K562 (cell line): ENCODE measurements around the gene PEX3. TPM values are rescaled to one million over a fixed set of nuclear protein-coding genes. Genes with fewer than 3 reads are reported as not detected.

Source experiments
- ATAC-seq: fragments of 200-7000 bp; cut with Tn5 transposase; 3 replicates; pipeline ENCODE4 v1.9.1; 2020; ENCODE audit warnings: moderate library complexity
- BruUV-seq: library from RNA; stranded (reverse); fragments of 400-500 nt; replicated peaks from 2 replicates; lab custom pipeline; 2021; lab: Mats Ljungman, UMichigan
- CTCF ChIA-PET: fragments of 300-600 bp; formaldehyde crosslinking; extraction: SDS; loops from one replicate; lab custom pipeline; 2021; ENCODE audit warnings: low intra/inter-chr PET ratio; lab: Yijun Ruan, JAX
- POLR2A ChIA-PET: fragments of 300-600, 350-650 bp; sonication (Branson Sonifier 250); formaldehyde crosslinking; extraction: SDS; loops from one replicate; lab custom pipeline; 2021; ENCODE audit warnings: antibody characterized with exemption, inconsistent platforms; lab: Yijun Ruan, JAX
- DNase-seq, 4 experiments: peaks; one replicate each; pipeline versions ENCODE4 v3.0.0 to v3.0.0-alpha.2; 2011 to 2018; ENCODE audit warnings: low spot score in 3 of 4, mixed read lengths in 3 of 4; ENCODE audit errors: extremely low read depth in 1 of 4
- FAIRE-seq: peaks from 2 replicates; lab custom pipeline; 2011; peaks lifted over from hg19 to GRCh38; lab: Jason Lieb, UNC
- H2AFZ ChIP-seq: 2 replicates; pipeline ENCODE4 v1.6.0; 2011; ENCODE audit warnings: low read depth, low read length, control low read depth, inconsistent platforms
- H3K27ac ChIP-seq: fragments of 200-600 bp; 3 replicates; pipeline ENCODE4 v1.8.0; 2011; ENCODE audit warnings: low read depth, mild to moderate bottlenecking, control low read depth, inconsistent platforms, low read length, moderate library complexity, mixed read lengths; ENCODE audit errors: extremely low read depth
- H3K27me3 ChIP-seq, 2 experiments: fragments of 300-600 bp in 1 of 2; 2 replicates in 1 of 2; 3 replicates in 1 of 2; pipeline versions ENCODE4 v1.6.0 to v1.8.0; 2011; ENCODE audit warnings: inconsistent platforms in 2 of 2, low read length in 2 of 2, mild to moderate bottlenecking in 1 of 2, mixed read lengths in 1 of 2, moderate library complexity in 1 of 2; ENCODE audit not compliant: control insufficient read depth in 2 of 2, insufficient read depth in 2 of 2
- H3K36me3 ChIP-seq: fragments of 300-600 bp; 3 replicates; pipeline ENCODE4 v1.8.0; 2011; ENCODE audit warnings: mild to moderate bottlenecking, low read length, inconsistent platforms; ENCODE audit not compliant: control insufficient read depth, insufficient read depth
- H3K4me1 ChIP-seq, 2 experiments: fragments of 200-600 bp in 1 of 2; replicated peaks in 1 of 2; 2 replicates in 1 of 2; 3 replicates in 1 of 2; pipeline versions ENCODE4 v1.5.1 to v1.8.0; 2011; ENCODE audit warnings: inconsistent platforms in 2 of 2, low read length in 2 of 2, mild to moderate bottlenecking in 1 of 2, mixed read lengths in 1 of 2, moderate library complexity in 1 of 2; ENCODE audit not compliant: control insufficient read depth in 2 of 2, insufficient read depth in 2 of 2
- H3K4me2 ChIP-seq: 2 replicates; pipeline ENCODE4 v1.6.1; 2011; ENCODE audit warnings: low read length, control low read depth, inconsistent platforms, mixed read lengths; ENCODE audit not compliant: insufficient read depth
- H3K4me3 ChIP-seq: fragments of 200-600 bp; sonication (generic), shearing (Covaris generic); 2 replicates; pipeline ENCODE4 v1.5.1; 2016; ENCODE audit warnings: control low read depth, inconsistent platforms
- H3K79me2 ChIP-seq: fragments of 200-600 bp; 3 replicates; pipeline ENCODE4 v1.8.0; 2011; ENCODE audit warnings: low read length, inconsistent platforms; ENCODE audit not compliant: control insufficient read depth, insufficient read depth
- H3K9ac ChIP-seq, 2 experiments: 2 replicates each; pipeline versions ENCODE4 v1.6.0 to v1.6.1; 2011; ENCODE audit warnings: low read depth in 2 of 2, low read length in 2 of 2, control low read depth in 1 of 2, inconsistent platforms in 1 of 2, mild to moderate bottlenecking in 1 of 2, mixed read lengths in 1 of 2; ENCODE audit not compliant: insufficient read depth in 1 of 2
- H3K9me1 ChIP-seq: one replicate; pipeline ENCODE4 v1.6.0; 2011; ENCODE audit warnings: inconsistent platforms, mild to moderate bottlenecking, low read length, moderate library complexity; ENCODE audit not compliant: control insufficient read depth, insufficient read depth
- H3K9me3 ChIP-seq: replicated peaks from 2 replicates; pipeline ENCODE4 v1.5.1; 2011; ENCODE audit warnings: low read depth, low read length, inconsistent platforms; ENCODE audit not compliant: control insufficient read depth, insufficient read depth
- H4K20me1 ChIP-seq: replicated peaks from 2 replicates; pipeline ENCODE4 v1.6.1; 2011; ENCODE audit warnings: low read length, inconsistent platforms, mixed read lengths; ENCODE audit not compliant: control insufficient read depth, insufficient read depth
- BDP1 ChIP-seq: IDR thresholded peaks from 3 replicates; pipeline ENCODE4 v1.6.1; 2011; ENCODE audit not compliant: insufficient read length, insufficient read depth
- CEBPB ChIP-seq: fragments of 450-650 bp; IDR thresholded peaks from 2 replicates; pipeline ENCODE4 v1.6.1; 2016; ENCODE audit warnings: missing genetic modification characterization, missing compliant biosample characterization
- CEBPG ChIP-seq, 3 experiments: fragments of 200-800 bp in 1 of 3; sonication (Bioruptor generic) in 1 of 3; sonication (generic) in 1 of 3; formaldehyde crosslinking in 1 of 3; IDR thresholded peaks in 2 of 3; conservative IDR thresholded peaks in 1 of 3; 2 replicates each; pipeline versions ENCODE4 v1.6.1 to v1.8.0; 2016 to 2022; ENCODE audit warnings: missing compliant biosample characterization in 2 of 3, missing genetic modification characterization in 2 of 3, mild to moderate bottlenecking in 1 of 3, missing genetic modification reagents in 1 of 3
- ETV1 ChIP-seq: fragments of 450-650 bp; conservative IDR thresholded peaks from 2 replicates; pipeline ENCODE4 v1.6.1; 2016; ENCODE audit warnings: missing genetic modification characterization, control low read depth, low read depth, missing compliant biosample characterization
- GATA2 ChIP-seq: sonication (generic); formaldehyde crosslinking; IDR thresholded peaks from 2 replicates; pipeline ENCODE4 v1.4.0; 2020; ENCODE audit warnings: mild to moderate bottlenecking, missing genetic modification reagents
- GATAD2A ChIP-seq: fragments of 450-650 bp; IDR thresholded peaks from 2 replicates; pipeline ENCODE4 v1.6.1; 2017
- RBM17 ChIP-seq: fragments of 200-400 bp; formaldehyde crosslinking; IDR thresholded peaks from 2 replicates; pipeline ENCODE4 v1.6.1; 2017; ENCODE audit warnings: low read depth, mild to moderate bottlenecking, low read length, borderline replicate concordance
- ZBTB11 ChIP-seq, 3 experiments: fragments of 200-800 bp in 1 of 3; fragments of 250-450 bp in 1 of 3; fragments of 450-650 bp in 1 of 3; sonication (Bioruptor Pico) in 1 of 3; sonication (Bioruptor generic) in 1 of 3; formaldehyde crosslinking in 1 of 3; IDR thresholded peaks; 2 replicates each; pipeline versions ENCODE4 v1.6.1 to v1.8.0; 2016 to 2022; ENCODE audit warnings: mild to moderate bottlenecking in 2 of 3, missing genetic modification characterization in 2 of 3, missing compliant biosample characterization in 1 of 3, moderate library complexity in 1 of 3
- ZNF12 ChIP-seq: sonication (generic); formaldehyde crosslinking; IDR thresholded peaks from 2 replicates; pipeline ENCODE4 v1.4.0; 2020; ENCODE audit warnings: mild to moderate bottlenecking, missing genetic modification reagents
- WGBS: fragments of 100-300 bp; shearing (Covaris generic); methylation state at CpG from one replicate; pipeline ENCODE4 v1.1.6; 2016; ENCODE audit warnings: low coverage, mixed read lengths; ENCODE audit not compliant: insufficient coverage; ENCODE audit errors: missing lambda C conversion rate; 5-methylcytosine and 5-hydroxymethylcytosine counted together
- in situ Hi-C: fragments of 300-500 bp; cut with MboI; formaldehyde crosslinking; loops from 4 replicates; pipeline ENCODE4 v1.15.0; 2018; ENCODE audit warnings: inconsistent platforms, mixed read lengths
- intact Hi-C: fragments of 100-400 bp; cut with micrococcal nuclease; formaldehyde crosslinking; loops from 2 replicates; pipeline ENCODE4 v1.14.2; 2022
- polyA plus RNA-seq, 8 experiments: library from polyadenylated mRNA; depleted of rRNA in 4 of 8; stranded (reverse) in 5 of 8; unstranded in 3 of 8; fragments of >200 nt; fragmentation: Nextera tagmentation in 2 of 8; fragmentation: Illumina TruSeq in 1 of 8; extraction: Ambion mirVana in 2 of 8; extraction: Trizol in 1 of 8; gene quantifications; 2 replicates each; pipeline versions ENCODE4 v1.2.1 to v1.2.3, GENCODE V29; 2011 to 2014; ENCODE audit warnings: inconsistent platforms in 1 of 8, missing spikeins in 1 of 8
- total RNA-seq, 7 experiments: library from RNA; depleted of rRNA in 6 of 7; stranded (reverse); fragments of >200 nt in 6 of 7; fragmentation: Illumina TruSeq in 2 of 7; extraction: Trizol in 2 of 7; gene quantifications; 2 replicates each; pipeline versions ENCODE4 v1.2.1 to v1.2.3, GENCODE V29; 2011 to 2021; ENCODE audit warnings: low replicate concordance in 1 of 7

PEX3 gene
- total and polyA plus RNA-seq, 9 of the 15 experiments (the other 6 are each of a cell fraction or from before 2014, with no cell fraction given): 17.3 to 69.6 (median 32.7) TPM

GRCh38 chr6:143449714-143450452, 722 bp upstream of the PEX3 start (continued):
- TF ChIP-seq ETV1 (peak; percentile 22; the same call in 1 of the 2 replicates), GATAD2A (0 out of 2 replicates have a peak, but pooled peaks have one; percentile 27), ZBTB11 (CRISPR knock-in tag; IDR thresholded peaks at IDR 0.05) (0 out of 6 replicates have a peak, but pooled peaks of 1 of the 3 experiments have one; percentile 94), ZNF12 (CRISPR knock-in tag) (no peak), BDP1 (peak; percentile 11)

DNA sequence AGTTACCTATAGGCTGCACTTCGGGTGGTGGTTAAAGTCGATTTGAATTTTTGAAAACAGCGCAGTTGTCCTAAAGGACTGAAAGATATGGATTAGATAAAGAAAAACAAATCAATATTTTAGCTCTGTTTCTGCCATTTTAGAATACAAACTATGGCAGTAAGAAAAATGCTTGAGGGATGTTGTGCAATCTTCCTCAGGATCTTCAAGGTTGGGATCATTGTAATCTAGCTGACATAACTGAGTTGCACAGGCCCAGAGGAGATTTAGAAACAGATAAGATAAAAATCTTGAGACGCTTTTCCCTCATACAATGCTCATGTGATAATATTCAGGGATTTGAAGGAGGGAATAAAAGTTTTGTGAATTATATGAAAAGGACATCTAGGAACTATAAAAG, 926 bp downstream of the PEX3 start:
- intact Hi-C loops: loop anchor here (2.0 kb wide), 1 partner anchor 59 kb away; the partner anchor contains the start of gene FUCA2
- H3K9me3 ChIP-seq: no peaks in the 10 kb centered on the region
- 1% methylated on average over 4 of the region's 4 CpGs for whole genome bisulfite sequencing
- ATAC-seq: no peak
- no peaks in the 10 kb centered on the region for H3K9me1 ChIP-seq
- peaks cover 0 to 8% of the 10 kb centered on the region in 2 experiments; a peak in 2 of 5 replicates for H3K4me1 ChIP-seq
- H2AFZ ChIP-seq: peak overlapping the region; percentile 87
- TF ChIP-seq CEBPG (CRISPR knock-in tag; IDR thresholded peaks at IDR 0.05) (no peak), CEBPG (tag; conservative IDR thresholded peaks at IDR 0.05 in 1 of 2, IDR thresholded peaks at IDR 0.05 in 1 of 2) (peak; percentile 75 to 91), GATA2 (peak; percentile 66; the same call in 1 of the 2 replicates), CEBPB (tag) (peak; percentile 90), RBM17 (no peak)
- TF ChIP-seq, all 486 proteins: peak for 3
- ChIA-PET CTCF (no interaction called here), POLR2A (interaction anchor here (0.7 to 0.9 kb wide), 2 partner anchors 17 to 765 kb away, joined by 3 read pairs; no protein-coding TSS in a partner anchor)
- H3K9ac ChIP-seq: peak overlapping the region; percentile 85 to 98; a peak in 3 of 4 replicates
- DNase-seq (no peak), FAIRE-seq (no peak)
- peak overlapping the region; percentile 60; the same call in 1 of the 3 replicates for H3K27ac ChIP-seq
- peak overlapping the region; percentile 89 for H3K4me2 ChIP-seq
- H3K36me3 ChIP-seq: peaks cover 12% of the 10 kb centered on the region; the same call in 2 of the 3 replicates
- no peaks in the 10 kb centered on the region for H3K27me3 ChIP-seq
- no TSS peak for BruUV-seq
- no peaks in the 10 kb centered on the region for H4K20me1 ChIP-seq
- in situ Hi-C loops: no loop called here
- H3K79me2 ChIP-seq: peaks cover 55% of the 10 kb centered on the region
- peak overlapping the region; percentile 65 for H3K4me3 ChIP-seq
